ENCODE data around the gene ANKS1B.
"Not testable (repeated sequence)": the region's sequence is repeated elsewhere in the genome, so short reads cannot be mapped to it uniquely, and the experiment has no call there.

The ANKS1B gene

DNA sequence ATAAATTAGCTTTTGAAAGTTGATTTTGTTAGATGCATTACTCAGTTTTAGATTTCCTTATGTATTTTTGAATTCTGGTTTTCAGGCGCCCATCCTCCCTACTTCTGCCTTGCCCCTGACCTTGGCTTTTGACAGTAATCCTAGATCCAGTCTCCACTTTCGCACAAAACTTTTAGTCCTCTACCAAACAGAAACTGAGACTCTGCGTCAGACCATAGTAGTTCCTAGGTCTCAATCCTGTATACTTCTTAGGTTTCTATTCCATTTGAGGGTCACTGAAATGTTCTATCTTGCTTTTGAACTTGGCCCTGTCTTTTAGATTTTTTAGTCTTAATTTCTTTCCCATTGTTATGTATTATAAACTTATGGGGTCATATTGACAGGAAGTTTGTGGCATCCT lies 645.1 kb downstream of the ANKS1B start:
- no peak for DNase-seq

DNA sequence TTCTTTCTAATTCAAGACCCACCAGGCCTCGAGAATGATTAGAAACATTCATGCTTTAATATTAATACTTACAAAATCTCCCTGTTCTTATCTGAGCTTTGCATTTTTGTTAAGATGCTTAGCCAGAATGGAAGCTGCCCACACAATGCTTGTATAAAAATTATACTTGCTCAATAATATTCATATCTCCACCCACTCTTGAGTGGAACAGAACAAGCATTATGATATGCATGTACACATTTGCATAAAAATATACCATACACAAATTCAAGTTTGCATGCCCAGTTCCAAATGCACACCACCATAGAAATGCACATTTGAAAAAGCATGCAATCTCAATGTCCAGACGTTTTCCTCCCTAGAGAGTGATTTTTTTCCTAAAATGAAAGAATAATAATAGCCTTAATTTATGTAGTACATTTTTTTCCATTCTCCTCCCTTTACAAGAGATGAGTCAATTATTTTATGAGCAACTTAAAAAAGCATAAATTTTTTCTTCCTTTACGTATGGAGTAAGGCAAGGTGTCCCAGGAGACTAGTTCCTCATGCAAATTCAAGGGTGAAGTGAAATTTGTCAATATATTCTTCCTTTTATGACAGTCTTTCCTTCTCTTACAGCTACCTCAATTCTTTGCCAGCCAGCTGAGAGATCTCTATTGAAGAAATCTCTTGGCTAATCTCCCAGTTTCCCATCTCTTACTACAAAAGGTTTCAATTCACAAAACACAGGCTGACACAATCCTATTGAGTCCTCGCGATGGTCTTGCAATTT lies 650.3 kb downstream of the ANKS1B start:
- no peak for DNase-seq

DNA sequence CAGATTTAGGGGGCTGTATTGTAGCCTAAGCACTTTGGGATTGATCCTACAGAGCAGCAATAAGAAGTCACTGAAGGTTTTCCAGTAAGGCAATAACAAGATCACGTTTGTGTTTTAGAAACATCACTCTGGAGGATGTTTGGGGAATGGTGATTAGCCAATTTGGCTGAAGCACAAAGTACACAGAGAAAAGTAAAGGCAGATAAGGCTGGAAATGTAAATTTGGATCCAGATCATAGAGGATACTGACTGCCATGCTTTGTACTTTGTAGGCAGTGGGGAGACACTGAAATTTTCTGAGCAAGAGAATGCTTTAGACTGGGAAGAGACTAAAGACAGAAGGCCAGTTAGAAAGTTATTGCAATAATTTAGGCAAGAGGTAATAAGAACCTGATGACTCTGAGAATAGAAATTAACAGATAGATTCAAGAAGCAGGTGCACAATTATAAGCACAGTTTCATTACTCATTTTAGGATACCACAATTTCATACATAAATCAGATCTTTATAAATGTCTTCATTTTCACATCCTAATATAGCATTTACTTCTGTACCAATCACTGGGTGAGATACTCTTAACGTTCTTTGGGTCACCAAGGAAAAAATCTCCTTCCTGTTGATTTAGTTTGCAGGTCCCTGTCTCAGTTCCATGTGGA lies 651.7 kb downstream of the ANKS1B start:
- no peak for DNase-seq

DNA sequence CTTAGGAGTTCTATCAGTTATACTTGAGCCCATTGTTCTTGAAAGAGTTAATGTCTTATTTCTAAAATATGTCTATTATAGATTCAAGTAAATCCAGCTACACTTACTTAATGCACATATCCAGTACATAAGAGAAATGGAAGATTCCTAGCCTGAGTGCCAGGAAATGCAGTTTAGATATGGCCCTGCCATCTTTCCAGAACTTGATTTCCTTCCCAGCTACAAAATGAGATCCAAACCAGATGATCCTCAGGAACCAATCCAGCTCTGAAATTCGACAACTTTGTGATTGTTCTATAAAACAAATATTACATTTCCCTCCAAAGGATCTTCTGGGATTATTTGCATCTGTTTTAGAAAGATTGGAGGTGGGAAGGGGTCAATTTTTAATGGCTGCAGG lies 654.5 kb downstream of the ANKS1B start:
- no peak for DNase-seq

DNA sequence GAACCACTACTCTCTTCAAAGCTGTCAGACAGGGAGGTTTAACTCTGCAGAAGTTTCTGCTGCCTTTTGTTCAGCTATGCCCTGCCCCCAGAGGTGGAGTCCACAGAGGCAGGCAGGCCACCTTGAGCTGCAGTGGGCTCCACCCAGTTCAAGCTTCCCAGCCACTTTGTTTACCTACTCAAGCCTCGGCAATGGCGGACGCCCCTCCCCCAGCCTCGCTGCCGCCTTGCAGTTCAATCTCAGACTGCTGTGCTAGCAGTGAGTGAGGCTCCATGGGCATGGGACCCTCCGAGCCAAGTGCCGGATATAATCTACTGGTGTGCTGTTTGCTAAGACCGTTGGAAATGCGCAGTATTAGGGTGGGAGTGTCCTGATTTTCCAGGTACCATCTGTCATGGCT lies 663.5 kb downstream of the ANKS1B start:
- DNase-seq: not testable (repeated sequence)

DNA sequence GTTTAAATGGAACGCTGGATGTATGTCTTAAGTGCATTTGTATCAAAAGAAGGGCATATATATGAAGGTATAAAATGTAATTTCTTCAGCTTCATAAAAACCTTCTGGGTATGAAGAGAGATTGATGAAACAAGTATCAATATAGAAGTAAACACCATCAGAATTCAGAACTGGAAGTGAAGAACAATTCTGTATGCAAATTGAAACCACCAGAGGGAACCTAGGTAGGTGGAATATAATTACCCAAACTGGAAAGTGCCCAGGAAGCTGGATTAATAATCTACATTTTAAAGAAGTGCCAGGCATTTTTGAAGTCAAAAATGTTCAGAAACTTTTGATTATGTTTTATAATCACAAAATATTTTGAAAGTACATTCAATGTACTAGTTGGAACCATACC lies 673.4 kb downstream of the ANKS1B start:
- DNase-seq: no peak

DNA sequence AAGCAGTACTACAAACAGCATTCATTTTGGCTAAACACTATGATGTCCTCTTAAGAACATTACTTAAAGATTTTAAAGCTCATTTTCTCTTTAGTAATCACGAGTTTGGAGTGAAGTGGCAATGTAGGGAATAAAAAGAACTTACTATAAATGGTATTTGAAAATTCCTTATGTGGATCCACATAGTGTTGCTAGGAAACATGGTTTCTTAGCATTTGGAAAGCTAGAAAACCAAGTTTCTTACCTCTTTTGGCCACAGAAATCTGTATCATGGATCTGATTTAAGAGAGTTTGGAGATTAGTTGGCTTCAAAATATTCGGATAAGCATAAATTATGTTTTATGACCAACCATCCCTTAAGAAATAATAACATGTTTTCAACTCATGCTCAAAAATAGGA lies 674.9 kb downstream of the ANKS1B start:
- DNase-seq: no peak

DNA sequence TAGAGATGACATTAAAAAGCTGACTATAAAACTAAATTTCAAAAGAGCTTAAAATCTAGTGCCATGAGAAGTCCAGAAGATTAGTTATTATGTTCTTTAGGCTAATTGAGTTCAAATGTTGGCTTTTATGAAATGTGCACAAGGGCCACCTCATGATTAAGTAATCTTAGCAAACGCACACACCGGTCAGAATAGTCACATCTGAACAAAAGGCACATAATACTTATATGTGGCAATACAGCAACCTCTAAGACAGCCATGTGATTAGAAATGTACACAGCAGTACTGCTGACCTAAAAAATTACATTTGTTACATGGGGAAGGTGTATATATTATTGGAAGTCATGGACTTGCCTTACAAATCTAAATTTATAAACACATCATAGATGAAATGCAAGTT lies 681.9 kb downstream of the ANKS1B start:
- no peak for DNase-seq

DNA sequence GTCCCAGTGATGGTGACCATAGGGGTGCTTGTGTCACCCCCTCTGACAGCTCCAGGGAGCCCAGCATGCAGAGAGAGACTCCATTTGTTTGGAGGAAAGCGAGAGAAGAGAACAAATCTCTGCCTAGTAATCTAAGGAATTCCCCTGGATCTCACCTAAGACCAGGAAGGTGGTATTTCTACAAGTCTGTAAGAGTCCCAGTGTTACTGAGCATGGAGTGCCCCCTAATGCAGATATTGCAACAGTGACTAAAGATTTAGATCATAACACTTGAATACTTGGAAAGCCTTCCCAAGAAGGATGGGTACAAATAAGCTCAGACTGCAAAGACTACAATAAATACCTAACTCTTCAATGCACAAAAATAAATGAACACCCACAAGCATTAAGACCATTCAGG lies 697.6 kb downstream of the ANKS1B start:
- DNase-seq: no peak

DNA sequence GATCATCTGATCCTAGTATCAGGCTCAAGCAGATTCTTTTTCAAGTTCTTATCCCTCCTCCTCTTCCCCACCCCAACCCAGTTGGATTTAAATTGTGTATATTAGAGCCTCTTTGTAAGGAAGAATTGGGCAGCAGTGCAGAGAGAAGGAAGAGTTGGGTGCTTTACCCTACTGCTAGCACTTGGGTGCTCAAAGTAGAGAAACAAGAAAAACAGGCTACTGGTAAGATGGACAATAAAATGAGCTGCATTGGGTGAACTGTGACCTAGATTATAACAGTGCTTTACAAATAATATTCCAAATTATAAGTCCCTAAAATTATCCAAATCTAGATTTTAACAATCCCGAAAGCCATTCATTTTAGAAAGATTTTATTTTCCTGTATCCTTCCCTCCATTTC lies 700.6 kb downstream of the ANKS1B start:
- DNase-seq: no peak

DNA sequence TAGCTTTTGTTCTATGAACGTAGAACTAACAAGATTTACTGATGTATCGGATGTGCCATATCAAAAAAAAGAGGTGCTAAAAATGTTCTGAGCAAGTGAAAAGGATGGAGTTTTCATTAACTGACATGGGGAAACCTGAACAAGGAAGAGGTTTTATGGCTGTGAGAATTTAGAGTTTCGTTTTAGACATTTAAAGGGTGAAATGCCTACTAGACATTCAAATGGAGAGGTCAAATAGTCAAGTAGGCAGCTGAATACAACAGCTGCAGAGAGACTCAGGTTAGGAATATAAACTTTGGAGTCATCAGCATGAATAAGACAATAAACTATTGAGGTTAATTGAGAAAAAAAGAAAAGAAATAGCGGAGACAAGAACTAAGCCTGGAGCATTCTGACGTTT lies 702.1 kb downstream of the ANKS1B start:
- no peak for DNase-seq

DNA sequence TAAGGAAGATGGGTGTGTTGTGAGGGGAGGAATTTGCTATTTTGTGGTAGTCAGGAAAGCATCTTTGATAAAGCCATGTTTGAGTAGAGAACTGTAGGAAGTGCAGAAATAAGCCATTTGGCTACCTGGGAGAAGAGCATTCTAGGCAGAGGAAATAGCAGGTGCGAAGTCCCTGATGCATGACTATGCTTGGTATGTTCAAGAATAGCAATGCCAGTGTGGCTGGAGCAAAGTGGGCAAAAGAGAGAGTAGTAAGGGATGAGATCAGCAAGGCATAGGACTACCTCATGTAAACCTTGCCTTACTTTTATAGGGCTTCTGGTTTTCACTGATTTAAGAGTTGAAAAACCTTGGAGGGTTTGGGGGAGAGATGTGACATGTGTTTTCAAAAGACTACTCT lies 702.6 kb downstream of the ANKS1B start:
- no peak for DNase-seq

DNA sequence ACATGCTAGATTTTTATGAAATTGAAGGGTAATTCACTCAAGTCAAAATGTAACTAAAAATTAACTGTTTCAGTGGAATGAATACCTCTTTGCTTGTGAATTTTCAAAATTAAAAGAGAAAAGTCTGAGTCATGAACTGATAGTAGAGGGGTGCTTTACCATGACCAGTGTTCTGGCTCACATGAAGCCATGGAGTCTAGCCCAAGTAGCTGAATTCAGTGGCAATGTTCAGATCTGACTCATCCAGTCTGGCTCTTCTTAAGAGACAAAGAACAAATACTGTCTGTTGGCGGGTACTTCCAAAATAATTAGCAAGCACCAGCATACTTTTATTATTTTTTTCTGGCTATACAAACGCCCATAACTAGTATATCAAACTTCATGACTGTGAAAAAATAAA lies 703.5 kb downstream of the ANKS1B start:
- DNase-seq: no peak

DNA sequence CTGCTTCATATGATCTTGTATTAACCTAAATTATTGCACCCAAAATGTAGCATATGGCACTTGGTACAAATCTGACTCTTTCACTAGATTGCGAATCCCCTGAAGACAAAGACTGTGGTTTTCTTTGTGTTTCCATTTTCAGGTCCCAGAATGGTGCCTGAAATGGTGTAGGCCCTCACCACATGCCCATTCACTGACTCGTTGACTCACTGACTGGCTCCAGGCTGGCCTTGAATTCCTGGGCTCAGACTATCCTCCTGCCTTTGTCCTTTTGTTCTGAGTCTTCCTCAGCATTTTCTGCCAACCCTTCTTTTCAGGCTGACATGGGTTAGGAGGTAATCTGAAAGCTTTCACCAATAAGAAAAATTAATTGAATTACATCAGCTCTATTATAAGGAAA lies 705.8 kb downstream of the ANKS1B start:
- no peak for DNase-seq

DNA sequence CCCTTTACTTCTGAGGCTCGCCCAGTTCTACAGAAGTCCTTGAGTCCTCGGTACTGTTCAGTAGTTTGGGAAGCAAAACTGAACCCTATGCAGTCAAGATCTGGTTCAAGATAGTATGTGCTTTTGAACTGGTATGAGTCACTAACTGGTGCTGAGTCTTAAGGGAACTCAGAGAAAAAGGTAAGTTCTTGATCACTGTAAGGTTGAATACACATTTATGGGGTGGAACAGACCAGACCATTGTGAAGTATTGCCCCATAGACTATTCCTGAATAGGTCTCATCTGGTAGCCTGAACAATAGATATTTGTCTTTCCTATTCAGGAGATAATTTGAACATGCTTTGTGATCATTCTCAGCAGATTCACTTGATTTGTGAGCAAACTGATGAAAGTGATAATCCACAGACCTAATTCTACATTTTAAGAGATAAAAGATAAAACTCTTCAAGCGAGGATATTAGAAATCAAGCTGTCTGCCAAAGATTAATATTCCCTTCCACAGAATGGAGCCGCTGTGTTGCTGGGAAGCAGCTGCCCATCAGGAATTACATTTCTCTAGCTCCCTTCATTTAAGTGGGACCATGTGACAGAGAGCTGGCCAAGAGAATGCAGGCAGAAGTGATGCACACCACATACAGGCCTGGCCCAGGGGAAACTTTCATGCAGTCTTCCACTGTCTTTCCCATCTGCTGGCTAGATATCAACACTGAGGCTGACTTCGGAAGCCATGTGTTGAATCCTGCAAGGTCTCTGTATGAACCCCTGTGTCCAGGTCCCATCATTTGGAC lies 707.0 kb downstream of the ANKS1B start:
- no peak for DNase-seq

DNA sequence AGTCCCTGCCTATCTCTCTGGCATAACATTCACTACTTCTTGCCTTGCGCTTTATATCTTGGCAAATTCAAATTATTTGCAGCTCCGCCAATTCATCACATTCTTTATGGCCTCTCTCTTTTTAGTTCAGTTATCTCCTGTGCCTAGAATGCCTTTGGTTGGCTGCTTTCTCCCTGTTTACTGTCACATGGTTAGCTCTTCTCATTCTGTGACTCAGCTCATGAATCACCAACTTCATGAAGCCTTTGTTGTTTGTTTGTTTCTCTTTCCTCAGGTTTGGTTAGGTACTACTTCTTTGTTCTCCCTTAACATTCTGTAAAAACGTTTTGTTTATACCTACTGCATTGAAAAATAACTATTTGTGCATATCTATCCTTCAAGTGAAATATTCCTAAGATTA lies 713.7 kb downstream of the ANKS1B start:
- DNase-seq: no peak

DNA sequence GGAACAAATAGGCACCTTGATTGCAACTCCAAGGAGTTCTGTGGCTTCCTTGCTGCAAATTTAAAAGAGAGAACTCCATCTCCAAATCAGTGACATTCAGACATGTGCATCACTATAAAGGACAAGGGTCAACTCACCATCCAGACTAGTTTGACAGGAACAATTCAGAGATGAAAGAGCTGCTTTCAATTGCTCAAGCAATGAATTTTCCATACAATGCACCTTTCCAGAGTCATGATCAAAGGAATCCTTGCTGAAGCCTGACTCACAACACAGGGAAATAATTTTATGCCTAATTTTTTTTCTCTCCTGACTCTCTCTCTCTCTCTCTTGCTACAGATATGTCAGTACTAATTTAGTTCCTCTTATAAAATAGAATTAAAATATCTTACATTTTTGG lies 717.7 kb downstream of the ANKS1B start:
- no peak for DNase-seq

DNA sequence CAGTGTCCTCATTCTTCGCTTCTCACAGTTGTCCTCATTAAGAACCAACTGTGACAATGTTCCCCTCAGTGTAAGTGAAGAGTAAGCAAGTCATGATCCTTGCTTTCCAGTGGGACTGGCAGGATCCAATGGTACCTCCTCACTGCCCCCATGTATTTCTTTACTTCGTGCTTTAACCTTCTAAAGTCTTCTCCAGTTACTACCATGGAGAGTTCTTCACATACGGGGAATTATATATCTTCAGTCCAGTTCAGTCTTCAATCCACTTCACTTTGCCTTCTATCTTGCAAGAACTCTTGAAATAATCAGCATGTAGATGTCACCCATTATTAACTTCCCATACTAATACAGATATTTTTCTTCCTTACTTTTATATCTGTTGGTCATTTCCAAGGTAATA lies 719.1 kb downstream of the ANKS1B start:
- DNase-seq: no peak

DNA sequence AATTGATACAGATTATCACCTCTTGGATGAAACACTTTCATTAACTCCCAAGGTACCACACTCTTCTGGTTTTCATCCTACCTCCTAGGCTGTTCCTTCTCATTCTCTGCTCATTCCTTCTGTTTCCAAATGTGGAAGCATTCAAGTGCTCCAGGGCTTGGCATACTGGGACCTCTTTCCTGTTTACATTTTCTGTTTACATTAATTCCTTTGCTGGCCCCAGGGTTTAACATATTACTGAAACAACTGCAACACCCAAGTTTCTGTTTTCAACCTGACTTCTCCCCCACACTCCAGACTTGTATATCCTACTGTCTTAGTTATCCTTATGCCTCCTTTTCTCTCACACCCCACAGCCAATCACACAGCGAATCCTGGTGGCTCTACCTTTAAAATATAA lies 723.5 kb downstream of the ANKS1B start:
- no peak for DNase-seq

DNA sequence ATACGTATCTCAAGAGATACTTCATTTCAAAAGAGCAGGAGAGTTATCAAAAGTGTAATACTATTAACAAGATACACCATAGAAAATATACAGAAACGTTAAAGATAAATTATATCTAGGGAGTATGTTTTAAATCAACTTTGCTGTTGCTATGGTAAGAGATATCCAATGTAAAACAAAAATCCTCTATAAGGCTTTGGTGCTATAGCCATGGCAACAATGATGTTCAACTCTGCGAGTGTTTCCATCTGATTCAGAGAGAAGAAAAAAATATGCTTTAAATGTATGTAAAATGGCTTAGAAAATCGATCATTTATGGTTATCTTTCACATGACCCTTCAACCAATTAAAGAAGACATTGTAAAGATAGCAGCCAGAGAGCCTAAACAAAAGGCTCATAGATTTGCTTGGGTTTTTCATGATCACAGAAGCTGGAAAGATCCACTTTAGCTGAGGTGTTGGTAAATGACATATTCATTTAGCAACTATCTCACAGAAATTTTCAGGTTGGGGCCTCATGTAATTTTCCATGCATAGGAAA lies 724.2 kb downstream of the ANKS1B start:
- no peak for DNase-seq

DNA sequence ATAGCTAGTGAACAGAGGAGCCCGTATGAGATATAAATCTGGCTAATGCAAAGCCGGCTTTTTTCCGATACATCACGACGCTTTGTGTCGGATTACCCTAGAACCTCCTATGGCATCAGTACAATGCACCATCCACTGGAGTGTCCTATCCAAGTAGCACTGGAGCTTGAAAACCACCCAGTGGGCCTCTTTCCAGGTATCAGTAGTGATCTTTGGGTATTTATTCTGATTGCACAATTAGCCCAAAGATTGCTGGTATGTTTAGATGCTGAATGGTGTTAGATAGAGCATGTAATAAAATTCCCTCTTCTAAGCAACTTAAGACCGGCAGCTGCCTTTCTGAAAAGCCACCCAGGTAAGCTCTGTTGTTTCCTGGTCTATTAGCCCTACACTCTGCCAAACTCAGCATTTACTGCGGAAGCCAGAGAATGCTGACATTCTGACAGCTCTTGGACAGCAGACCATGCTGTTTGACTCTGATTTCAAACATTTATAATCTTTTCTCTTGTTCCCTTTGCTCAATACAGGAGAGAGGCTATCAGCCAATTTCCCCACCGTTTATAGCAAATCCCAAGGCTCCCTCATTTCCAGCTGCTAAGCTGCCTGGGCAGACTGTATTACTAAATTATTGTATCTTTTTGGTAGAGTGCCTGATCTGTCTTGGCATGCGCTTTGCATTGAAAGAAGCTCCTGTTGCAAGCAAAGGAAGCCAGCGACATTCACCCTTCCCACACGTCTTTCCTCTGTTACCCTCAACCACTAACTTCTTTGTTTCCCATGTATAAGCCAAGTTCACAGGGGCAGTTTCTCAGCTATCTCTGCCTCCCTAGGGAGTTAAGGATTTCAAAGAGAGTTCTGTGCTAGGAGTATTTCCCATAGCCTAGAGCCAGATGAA lies 725.4 kb downstream of the ANKS1B start:
- no peak for DNase-seq

DNA sequence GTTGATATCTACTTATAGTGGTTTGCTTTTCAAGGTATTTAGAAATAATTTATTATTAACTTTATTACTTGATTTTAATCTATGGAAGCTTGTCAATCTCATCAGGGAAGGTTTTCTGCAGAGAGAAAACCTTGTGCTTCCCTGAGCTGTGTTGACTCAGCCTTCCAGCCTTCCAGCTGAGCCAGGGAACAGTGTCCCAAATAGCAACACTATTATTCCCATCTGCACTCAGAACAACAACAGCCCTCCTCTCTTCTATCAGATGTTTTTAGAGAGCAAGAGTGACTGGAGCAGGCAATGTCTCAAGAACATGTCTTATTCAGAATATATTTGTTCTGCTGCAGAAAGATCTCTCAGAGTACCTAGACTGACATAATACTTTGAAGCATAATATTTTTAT lies 727.1 kb downstream of the ANKS1B start:
- DNase-seq: no peak

DNA sequence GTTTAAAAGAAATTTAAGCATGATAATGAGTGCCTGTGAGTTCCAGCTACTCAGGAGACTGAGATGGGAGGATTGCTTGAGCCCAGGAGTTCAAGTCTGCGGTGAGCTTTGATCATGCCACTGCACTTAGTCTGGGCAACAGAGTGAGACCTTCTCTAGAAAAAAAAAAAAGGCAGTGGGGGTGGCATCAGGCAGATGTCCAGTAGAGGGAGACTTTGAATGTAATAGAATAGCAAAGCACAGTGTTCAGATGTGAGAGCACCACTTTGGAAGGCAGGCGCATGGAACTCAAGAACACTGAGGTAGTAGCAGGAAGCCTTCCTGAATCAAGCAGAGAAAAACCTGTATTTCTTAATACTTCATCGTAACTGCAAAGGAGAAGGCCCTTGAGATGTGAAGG lies 731.7 kb downstream of the ANKS1B start:
- no peak for DNase-seq

Measured in suppressor macrophage (primary cell).